ENCODE data around the gene SYNE3. TPM values are rescaled to one million over a fixed set of nuclear protein-coding genes. Genes with fewer than 3 reads are reported as not detected.

Gene SYNE3, protein sequence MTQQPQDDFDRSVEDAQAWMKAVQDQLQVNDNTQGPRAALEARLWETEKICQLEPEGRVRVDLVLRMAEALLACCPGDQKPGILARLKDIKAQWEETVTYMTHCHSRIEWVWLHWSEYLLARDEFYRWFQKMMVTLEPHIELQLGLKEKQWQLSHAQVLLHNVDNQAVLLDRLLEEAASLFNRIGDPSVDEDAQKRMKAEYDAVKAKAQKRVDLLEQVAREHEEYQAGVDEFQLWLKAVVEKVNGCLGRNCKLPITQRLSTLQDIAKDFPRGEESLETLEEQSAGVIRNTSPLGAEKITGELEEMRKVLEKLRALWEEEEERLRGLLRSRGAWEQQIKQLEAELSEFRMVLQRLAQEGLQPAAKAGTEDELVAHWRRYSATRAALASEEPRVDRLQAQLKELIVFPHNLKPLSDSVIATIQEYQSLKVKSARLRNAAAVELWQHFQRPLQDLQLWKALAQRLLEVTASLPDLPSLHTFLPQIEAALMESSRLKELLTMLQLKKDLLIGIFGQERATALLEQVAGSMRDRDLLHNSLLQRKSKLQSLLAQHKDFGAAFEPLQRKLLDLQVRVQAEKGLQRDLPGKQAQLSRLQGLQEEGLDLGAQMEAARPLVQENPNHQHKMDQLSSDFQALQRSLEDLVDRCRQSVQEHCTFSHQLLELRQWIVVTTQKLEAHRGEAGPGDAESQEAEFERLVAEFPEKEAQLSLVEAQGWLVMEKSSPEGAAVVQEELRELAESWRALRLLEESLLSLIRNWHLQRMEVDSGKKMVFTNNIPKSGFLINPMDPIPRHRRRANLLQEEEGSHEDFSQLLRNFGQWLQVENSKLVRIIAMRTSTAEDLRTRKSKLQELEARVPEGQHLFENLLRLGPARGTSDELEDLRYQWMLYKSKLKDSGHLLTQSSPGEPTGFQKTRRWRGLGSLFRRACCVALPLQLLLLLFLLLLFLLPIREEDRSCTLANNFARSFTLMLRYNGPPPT
- total RNA-seq (10 to 100 TPM in 5 of 7 donors, 1 to 10 TPM in 2; 6.4 to 26.0 (median 14.9) TPM), polyA plus RNA-seq (1 to 10 TPM; 3.7 to 5.1 TPM)
- long read RNA-seq, donor 1, partial matches to known transcripts, result 2 of 16 reads
- long read RNA-seq, donor 1, other reads (novel, unspliced or antisense), result 12 of 16 reads
- long read RNA-seq, donor 2, partial matches to known transcripts, result 185 of 185 reads
- long read RNA-seq, donor 2, other reads (novel, unspliced or antisense), result 0 of 185 reads
- long read RNA-seq, donor 3, partial matches to known transcripts, result 0 of 3 reads
- long read RNA-seq, donor 3, other reads (novel, unspliced or antisense), result 3 of 3 reads

DNA sequence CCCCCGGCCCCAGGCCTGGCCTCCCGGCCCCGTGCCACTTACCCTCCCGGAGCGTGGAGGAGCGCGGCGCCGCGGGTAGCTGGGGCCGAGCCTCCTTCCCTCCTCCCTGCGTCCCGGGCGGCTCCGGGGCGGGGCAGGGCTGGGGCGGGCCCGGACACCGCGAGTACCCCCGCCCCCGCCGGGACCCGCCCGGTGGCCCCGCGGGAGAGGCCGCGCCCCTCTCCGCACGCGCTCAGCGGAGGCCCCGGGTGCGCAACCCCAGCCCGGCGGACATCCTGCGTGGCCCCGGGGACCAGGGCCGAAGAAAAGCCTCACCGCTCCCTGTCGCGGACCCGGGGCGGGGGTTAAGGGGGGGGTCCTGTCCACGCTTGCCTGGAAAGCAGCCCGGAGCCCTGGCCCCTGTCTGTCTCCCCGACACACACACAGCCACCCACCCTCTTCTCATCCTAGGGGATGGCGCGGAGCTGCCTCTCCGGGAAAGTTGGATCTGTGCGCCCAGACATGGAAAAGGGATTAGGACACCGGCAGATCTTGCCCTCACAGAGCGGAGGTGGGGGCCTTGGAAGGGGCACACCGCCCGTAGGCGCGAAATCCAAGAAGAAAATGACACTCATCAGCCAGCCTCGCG is at the start of gene SYNE3:
Gene SYNE3, minus strand, starts transcription at position 97 of the 628 bp plus-strand sequence. CDS start 40,829 bp downstream, outside the sequence.
- intact Hi-C loops (cut with DNase I), result no loop called here
- peak within 1 kb of the TSS; percentile 53 for H3K4me3 ChIP-seq
- H3K9me3 ChIP-seq, result no peaks in the 10 kb centered on the region
- DNase-seq, result peak; percentile 64 to 72 (median 66)
- WGBS, 3 donors, result 2 to 4% (median 2%) methylated on average over 19 to 60 of the region's 60 CpGs
- TF ChIP-seq EP300 (IDR thresholded peaks at IDR 0.05) (no peak), POLR2A (IDR thresholded peaks at IDR 0.05) (no peak)
- TF ChIP-seq, protein P1, sequence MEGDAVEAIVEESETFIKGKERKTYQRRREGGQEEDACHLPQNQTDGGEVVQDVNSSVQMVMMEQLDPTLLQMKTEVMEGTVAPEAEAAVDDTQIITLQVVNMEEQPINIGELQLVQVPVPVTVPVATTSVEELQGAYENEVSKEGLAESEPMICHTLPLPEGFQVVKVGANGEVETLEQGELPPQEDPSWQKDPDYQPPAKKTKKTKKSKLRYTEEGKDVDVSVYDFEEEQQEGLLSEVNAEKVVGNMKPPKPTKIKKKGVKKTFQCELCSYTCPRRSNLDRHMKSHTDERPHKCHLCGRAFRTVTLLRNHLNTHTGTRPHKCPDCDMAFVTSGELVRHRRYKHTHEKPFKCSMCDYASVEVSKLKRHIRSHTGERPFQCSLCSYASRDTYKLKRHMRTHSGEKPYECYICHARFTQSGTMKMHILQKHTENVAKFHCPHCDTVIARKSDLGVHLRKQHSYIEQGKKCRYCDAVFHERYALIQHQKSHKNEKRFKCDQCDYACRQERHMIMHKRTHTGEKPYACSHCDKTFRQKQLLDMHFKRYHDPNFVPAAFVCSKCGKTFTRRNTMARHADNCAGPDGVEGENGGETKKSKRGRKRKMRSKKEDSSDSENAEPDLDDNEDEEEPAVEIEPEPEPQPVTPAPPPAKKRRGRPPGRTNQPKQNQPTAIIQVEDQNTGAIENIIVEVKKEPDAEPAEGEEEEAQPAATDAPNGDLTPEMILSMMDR (IDR thresholded peaks at IDR 0.05), result no peak
- peak within 1 kb of the TSS; percentile 71 to 76 for H3K27ac ChIP-seq
- H3K36me3 ChIP-seq, result no peaks in the 10 kb centered on the region
- H3K4me1 ChIP-seq (ENCODE audit: insufficient read depth), result peaks cover 31% of the 10 kb centered on the region
- H3K27me3 ChIP-seq, result no peaks in the 10 kb centered on the region

DNA sequence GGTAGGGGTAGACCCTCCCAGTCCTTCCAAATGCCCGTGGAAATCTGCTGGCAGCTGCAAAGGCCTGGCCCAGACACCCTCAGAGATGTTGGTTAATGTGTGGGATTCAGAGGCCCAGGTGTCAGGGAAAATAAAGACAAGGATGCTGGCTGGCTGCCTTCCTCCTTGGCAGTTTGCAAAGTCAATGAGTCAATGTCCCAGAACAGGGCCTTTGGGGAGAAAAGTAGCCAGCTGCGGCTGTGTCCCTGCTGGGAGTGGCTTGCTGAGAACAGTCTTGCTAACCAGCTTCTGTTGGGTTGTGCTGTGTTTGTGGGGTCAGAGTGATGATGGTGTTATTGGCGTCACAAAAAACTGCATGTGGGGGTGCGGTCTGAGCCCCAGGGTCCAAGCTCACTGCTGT is 47.6 kb upstream of the SYNE3 start:
- Histone ChIP-seq H3K36me3 (no peaks in the 10 kb centered on the region), H3K27me3 (no peaks in the 10 kb centered on the region), H3K4me3 (no peak overlapping the region), H3K4me1 (ENCODE audit: insufficient read depth) (peaks cover 4% of the 10 kb centered on the region), H3K27ac (peak overlapping the region in 1 of 2 donors; percentile 46), H3K9me3 (no peaks in the 10 kb centered on the region)
- DNase-seq, result peak; percentile 40 to 54 (median 46)
- 46 to 50% (median 48%) methylated on average over 4 of the region's 4 CpGs for WGBS, 3 donors
- TF ChIP-seq, protein P1 (IDR thresholded peaks at IDR 0.05), result no peak
- no peak for TF ChIP-seq POLR2A (IDR thresholded peaks at IDR 0.05)
- no peak for TF ChIP-seq EP300 (IDR thresholded peaks at IDR 0.05)
- intact Hi-C loops (cut with DNase I), result loop anchor here (5.0 to 10.0 kb wide), 8 partner anchors 118 to 711 kb away; no protein-coding TSS in a partner anchor

DNA sequence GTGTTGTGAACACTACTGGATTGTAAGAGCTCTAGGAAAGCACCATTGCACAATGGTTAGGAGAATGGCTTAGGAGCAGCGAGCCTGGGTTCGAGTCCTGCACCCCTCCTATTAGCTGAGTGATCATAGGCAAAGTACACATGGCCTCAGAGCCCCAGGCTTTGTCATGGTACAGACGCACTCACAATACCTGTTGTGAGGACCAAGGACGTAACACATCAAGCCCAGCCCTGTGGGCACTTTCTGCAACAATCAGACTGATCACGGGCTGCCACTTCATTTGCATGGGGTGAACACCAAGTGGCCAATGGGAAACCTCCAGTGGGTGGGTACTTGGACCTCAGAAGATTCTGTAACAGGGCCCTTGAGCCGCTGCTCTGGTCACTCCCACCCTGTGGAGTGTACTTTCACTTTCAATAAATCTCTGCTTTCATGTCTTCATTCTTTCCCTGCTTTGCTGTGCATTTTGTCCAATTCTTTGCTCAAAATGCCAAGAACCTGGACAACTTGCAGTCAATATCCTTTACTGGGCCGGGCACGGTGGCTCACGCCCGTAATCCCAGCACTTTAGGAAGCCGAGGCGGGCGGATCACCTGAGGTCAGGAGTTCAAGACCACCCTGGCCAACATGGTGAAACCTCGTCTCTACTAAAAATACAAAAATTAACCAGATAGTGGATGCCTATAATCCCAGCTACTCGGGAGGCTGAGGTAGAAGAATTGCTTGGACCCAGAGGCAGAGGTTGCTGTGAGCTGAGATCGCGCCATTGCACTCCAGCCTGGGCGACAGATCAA is 46.6 kb upstream of the SYNE3 start:
- WGBS, 3 donors, result 31 to 68% (median 35%) methylated on average over 18 of the region's 18 CpGs

More for the DNA sequence above, 46.6 kb upstream of the SYNE3 start:
- Histone ChIP-seq H3K4me1 (ENCODE audit: insufficient read depth) (peaks cover 4% of the 10 kb centered on the region), H3K27me3 (no peaks in the 10 kb centered on the region), H3K27ac (no peak overlapping the region), H3K9me3 (no peaks in the 10 kb centered on the region), H3K4me3 (no peak overlapping the region), H3K36me3 (no peaks in the 10 kb centered on the region)
- DNase-seq, result peak in 4 of 5 donors; percentile 19 to 37 (median 28)
- TF ChIP-seq EP300 (IDR thresholded peaks at IDR 0.05) (no peak), POLR2A (IDR thresholded peaks at IDR 0.05) (no peak)
- TF ChIP-seq, protein P1 (IDR thresholded peaks at IDR 0.05), result no peak
- intact Hi-C loops (cut with DNase I), result loop anchor here (5.0 to 10.0 kb wide), 8 partner anchors 119 to 712 kb away; no protein-coding TSS in a partner anchor
